Islet of Langerhans (tissue), 1 donor: ENCODE measurements around the gene ZDHHC11.

Experiments
- FAIRE-seq: peaks from one replicate; lab custom pipeline; 2011; peaks lifted over from hg19 to GRCh38; lab: Jason Lieb, UNC

Gene ZDHHC11, protein sequence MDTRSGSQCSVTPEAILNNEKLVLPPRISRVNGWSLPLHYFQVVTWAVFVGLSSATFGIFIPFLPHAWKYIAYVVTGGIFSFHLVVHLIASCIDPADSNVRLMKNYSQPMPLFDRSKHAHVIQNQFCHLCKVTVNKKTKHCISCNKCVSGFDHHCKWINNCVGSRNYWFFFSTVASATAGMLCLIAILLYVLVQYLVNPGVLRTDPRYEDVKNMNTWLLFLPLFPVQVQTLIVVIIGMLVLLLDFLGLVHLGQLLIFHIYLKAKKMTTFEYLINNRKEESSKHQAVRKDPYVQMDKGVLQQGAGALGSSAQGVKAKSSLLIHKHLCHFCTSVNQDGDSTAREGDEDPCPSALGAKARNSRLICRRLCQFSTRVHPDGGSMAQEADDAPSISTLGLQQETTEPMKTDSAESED

DNA sequence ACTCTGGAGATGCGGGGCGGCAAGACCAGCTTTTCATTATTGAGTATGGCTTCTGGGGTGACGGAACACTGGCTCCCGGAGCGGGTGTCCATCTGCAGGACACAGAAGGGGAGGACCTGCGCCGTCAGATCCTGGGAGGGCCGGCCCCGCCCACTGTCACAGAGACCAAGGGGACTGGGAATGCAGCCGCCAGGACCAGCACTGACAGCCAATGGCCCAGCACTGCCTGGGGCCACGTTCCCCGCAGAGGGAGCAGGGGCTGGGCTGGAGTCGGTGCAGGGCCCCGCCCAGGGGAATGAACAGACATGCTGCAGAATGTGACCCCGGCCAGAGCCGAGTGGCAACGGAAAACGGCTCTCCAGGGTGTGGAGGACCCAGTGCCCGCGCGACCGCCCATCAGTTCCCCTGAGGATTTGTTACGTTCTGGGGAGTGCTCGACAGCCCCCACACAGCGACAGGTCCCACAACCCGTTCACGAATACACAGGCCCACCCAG, at the start of gene ZDHHC11:
Gene ZDHHC11 (minus strand): TSS at position 476 of the 496 bp plus-strand sequence. CDS start 384 bp downstream, at position 92.
- FAIRE-seq, result no peak

DNA sequence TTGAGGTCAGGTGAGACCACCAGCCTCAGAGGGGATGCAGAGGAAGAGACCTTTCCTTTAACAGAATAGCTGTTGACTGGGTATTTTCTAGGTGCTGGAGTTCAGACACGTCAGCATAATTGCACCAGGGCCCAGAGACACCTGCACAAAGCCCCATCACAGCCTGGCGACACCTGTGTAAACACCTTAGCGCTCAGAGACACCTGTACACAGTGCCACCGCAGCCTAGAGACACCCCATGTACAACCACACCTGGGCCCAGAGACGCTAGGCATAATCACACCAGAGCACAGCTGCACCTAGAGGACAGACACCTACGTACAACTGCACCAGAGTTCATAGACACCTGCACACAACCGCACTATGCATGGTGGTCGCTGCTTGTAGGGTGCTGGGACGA, 42.9 kb upstream of the ZDHHC11 start:
- no peak for FAIRE-seq

DNA sequence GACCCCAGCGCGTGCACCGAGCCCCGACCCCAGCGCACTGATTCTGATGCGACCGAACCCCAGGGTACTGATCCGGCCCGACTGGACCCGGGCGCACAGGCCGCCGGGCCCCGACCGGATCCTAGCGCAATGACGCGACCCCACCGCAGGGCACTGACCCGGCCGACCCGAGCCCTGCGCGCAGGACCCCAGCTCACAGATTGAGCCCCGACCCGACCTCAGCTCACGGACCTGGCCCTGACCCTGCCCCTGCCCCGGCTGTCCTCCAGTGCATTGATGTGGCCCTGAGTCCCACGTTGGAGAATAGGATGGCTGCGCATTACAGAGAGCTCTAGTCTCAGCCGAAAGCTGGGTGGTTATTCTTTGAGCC, 42.3 kb upstream of the ZDHHC11 start:
- no peak for FAIRE-seq

GRCh38 chr5:892394-893136, 41.8 kb upstream of the ZDHHC11 start, which contains the start of the genes BRD9 and TRIP13:
TSS of gene BRD9 (minus strand) at chr5:892801. CDS start at chr5:892657, 144 bp downstream.
TSS of gene TRIP13 (plus strand) at chr5:892884. CDS start at chr5:892999, 115 bp downstream.
- no peak for FAIRE-seq

GRCh38 chr5:891837-892393, 41.1 kb upstream of the ZDHHC11 start:
- no peak for FAIRE-seq

DNA sequence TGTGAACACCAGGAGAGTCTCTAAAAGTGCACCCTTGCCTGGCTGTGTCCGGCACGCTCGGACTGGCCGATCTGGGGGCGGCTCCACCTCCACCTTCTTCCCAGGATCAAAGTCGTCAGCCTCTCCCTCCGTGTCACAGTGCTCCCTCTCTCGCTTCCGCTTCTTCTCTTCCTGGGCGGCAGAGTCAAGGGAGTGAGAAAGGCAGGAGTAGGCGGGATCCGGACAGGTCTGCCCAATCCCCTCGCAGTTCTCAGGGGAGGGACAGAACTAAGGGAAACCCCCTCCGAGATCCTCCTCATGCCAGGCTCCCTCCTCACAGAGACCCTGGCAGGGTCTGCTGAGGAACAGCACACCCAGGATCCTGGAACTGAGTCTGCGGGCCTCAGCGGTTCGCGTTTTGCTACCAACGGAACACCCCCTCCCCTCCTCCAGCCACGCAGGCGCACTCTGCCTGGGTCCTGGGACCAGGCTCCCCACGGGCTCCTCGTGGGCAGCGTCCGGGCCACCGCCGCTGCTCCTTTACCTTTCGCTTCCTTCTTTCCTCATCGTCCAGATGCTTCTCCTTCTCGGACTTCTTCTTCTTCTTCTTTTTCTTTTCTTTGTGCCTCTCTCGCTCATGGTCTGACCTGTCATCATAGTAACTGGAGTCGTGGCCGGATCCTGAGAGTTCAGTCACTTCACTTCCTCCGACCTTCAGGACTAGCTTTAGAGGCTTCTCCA, 40.5 kb upstream of the ZDHHC11 start:
- FAIRE-seq, result no peak

DNA sequence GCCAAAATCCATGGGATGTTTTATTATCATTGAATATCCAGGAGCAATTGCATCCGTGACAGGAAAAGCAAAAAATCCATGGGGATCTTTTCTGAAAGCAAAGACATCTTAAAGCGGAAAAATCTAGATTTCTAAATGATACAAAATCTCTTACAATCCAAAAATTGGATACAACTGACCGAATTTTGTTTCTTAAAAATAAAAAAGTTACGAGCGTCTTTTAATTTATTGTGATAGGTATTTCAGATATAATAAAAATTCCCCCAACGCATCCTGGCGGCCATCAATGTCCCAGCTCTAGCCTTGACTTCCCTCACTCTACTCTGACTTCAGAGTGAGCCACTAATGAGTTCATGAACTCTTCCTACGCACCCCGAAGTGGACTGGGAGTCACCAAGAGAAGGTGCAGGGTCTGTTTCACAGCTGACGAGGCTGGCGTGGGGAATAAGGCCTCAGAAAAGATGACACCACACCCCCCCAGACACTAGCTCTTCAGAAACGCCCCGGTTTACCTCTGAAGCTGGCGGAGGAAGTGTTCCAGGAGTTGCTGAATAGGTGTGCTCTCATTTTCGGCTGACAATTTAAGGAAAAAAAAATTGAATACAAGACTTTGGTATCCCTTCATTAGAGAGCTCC, 38.4 kb upstream of the ZDHHC11 start:
- FAIRE-seq, result no peak

DNA sequence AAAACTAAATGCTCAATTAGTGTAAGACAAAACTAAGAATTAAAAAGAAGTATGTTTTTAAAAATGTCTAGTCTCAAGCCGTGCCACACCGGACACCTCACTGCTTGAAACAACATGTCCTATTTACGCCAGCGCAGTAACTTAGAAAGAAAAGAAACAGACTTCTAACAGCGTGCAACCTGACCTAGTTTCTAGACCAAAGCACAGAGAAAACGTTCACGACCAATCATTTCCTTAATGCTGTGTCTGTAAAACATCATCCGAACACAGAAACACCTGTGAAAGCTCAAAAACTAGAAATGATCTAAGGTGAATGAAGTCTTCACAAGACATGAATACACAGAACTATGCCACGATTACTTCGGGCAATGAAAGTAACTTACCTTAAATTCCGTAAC, 37.9 kb upstream of the ZDHHC11 start:
- no peak for FAIRE-seq

GRCh38 chr5:887947-888637, 37.3 kb upstream of the ZDHHC11 start:
- no peak for FAIRE-seq

DNA sequence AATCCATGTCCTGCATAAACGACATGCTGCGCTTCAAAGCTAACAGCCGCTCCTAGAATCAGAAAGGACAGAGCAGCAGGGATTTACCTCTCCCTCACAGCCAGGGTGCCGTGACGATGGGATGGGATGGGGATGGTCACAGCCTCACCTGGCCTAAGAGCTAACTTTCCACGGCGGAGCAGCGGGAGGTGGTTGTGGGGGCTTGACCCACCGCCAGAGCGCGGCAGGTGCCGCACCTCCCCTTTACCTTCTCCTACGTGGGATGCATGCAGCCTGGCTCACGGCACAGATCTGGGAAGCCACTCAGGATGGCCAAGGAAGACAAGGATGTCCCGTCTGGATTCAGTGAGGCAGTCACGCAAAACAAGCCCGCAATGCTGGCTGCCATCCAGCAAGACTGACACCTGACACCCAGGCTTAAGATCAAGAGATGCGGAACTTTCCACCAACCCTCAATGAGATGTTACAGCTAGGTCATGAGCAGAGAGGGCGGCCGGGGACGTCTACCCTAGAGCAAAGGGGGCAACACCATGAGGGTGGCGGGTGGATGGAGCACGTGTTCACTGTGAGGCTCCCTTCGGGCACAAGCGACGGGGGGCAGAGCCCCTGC, 36.0 kb upstream of the ZDHHC11 start:
- FAIRE-seq, result no peak

GRCh38 chr5:886036-886435, 35.2 kb upstream of the ZDHHC11 start:
- FAIRE-seq, result no peak

GRCh38 chr5:885529-885928, 34.7 kb upstream of the ZDHHC11 start:
- FAIRE-seq, result no peak

GRCh38 chr5:885127-885442, 34.3 kb upstream of the ZDHHC11 start:
- FAIRE-seq, result no peak

GRCh38 chr5:884345-885126, 33.8 kb upstream of the ZDHHC11 start:
- no peak for FAIRE-seq

GRCh38 chr5:883475-884181, 32.8 kb upstream of the ZDHHC11 start:
- no peak for FAIRE-seq

- no peak for FAIRE-seq
Measured at GRCh38 chr5:882253-883183, 31.7 kb upstream of the ZDHHC11 start.

GRCh38 chr5:881551-881935, 30.8 kb upstream of the ZDHHC11 start:
- FAIRE-seq, result no peak

GRCh38 chr5:880816-881550, 30.2 kb upstream of the ZDHHC11 start:
- no peak for FAIRE-seq
